ENCODE data around the gene SOX14.

SOX14 gene

DNA sequence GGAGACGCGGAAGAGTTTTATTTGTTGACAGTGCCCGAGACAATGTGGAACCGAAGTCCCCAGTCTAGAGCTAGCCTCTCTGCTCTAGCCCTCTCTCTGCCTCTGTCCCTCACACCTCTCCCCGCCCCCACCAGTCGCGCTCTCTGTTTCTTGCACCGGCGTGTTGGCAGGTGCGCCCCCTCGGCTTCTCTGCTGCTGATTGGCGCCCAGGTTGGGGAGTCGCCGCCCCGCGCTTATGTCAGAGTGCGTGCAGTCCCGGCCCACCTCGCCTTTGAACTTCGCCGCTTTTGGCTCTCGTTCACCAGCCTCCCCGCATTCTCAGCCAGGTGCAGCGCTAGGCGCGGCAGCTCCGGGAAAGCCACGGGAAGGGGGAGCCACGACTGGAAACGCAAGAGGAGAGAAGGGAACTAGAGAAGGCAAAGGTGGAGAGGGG lies at the start of gene SOX14:
SOX14 (plus strand) TSS at position 315 of the 433 bp plus-strand sequence. CDS start 470 bp downstream, outside the sequence.
- DNase-seq, result no peak

DNA sequence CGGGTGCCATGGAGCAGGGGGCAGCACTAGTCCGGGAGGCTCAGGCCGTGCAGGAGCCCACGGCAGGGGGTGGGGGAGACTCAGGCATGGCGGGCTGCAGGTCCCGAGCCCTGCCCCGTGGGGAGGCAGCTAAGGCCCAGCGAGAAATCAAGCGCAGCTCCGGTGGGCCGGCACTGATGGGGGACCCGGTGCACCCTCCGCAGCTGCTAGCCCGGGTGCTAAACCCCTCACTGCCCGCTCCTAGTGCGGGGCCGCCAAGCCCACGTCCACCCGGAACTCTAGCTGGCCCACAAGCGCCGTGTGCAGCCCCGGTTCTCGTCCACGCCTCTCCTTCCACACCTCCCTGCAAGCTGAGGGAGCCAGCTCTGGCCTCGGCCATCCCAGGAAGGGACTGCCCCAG lies 49.6 kb upstream of the SOX14 start:
- no peak for DNase-seq

DNA sequence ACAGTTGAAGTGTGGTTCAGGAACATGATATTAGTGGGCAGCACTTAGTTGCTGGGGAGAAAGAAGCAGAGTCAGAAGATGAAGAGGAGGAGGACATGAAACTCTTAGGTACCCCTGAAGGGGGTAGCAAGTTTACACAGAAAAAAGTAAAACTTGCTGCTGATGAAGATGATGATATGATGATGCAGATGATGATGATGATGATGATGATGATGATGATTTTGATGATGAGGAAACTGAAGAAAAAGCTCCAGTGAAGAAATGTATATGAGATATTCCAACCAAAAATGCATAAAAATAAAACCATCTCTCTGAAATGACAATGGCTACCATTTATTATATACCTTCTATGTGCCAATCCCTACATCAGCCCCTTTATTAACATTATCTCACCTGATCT lies 39.9 kb upstream of the SOX14 start:
- DNase-seq, result no peak

DNA sequence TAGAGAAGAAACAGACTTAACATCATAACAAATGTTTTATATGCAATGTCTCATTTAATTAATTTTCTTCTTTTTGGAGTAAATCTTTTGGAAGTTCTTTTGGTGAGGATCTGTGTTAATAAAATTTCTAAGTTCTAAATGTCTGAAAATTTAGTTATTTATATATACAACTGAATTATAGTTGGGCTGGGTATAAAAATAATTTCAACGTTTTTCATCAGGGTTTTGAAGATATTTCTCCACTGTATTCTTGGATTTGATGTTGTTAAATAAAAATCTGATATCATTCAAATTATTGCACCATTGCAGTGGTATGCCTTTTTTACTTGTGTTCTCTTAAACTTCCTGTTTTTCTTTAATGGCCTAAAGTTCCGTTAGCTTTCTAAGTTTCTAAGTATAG lies 26.9 kb upstream of the SOX14 start:
- DNase-seq, result no peak

DNA sequence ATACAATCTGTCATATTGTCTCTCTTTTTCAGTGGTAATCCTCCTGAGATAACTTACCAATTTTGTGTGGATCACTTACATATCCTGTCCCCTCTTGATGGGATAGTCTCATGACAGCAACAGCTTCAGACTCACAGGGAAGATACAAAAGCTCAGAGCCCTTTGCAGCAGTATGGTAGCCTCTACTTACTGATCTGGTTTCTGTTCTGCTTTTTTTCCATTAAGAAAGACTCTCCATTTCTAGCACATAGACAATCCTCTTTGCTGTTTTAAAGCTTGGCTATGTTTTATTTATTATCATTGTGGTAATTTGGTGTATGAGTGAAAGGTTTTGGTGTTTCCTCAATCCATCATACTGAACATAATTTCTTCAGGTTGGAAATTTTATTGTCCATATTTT lies 25.4 kb upstream of the SOX14 start:
- no peak for DNase-seq

DNA sequence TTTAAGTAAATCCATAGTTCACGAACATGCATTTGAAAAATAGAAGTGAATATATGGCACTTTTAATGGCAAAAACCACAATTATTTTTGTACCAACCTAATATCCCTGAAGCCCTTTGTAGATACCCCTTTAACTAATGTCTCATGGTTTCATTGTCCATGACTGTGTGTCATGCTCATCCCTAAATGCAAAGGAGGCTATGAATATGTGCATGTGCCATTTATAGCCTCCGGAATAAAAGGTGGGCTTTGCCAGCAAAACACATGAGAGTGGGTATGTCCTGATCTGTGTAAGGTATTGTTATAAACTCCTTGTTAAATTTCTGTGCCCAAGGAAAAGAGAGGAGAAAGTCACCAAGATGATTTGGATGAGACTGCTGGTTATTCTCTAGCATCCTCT lies 20.5 kb upstream of the SOX14 start:
- DNase-seq, result no peak

DNA sequence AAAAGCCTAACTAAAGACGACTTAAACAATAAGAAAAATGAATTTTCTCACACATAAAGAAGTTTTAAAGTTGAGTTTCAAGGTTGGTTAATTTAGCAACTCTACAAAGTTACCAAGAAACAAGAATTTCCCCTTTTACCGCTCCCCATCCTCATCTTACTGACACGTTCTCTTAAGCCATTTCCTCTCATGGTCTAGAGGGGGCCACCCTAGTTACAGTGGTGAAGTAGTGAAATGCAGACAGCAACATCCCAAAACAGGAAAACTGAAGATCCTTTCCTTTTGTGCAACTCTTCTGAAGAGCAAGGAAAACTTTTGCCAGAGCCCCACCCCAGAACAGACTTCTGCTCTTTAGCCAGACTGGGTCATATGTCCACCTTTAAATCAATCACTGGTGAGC lies 17.3 kb upstream of the SOX14 start:
- no peak for DNase-seq

DNA sequence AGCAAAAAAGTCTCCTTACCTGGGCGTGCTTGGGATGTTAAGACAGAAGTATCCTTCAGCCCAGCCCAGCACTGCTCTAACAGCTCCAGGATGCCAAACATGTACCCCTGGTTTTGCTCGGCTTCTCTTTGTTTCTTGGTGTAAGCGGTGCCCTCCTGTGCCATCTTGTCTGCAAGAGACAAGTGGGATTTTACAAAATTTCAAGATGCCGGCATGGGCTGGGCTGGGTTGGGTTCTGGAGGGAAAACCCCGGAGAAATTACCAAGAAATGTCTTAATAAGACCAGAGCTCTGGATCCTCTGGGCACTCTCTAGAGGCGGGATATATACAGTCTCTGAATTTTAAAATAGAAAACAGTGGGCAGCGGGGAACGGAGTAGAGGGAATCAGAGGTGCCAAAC lies 4.6 kb upstream of the SOX14 start:
- no peak for DNase-seq

DNA sequence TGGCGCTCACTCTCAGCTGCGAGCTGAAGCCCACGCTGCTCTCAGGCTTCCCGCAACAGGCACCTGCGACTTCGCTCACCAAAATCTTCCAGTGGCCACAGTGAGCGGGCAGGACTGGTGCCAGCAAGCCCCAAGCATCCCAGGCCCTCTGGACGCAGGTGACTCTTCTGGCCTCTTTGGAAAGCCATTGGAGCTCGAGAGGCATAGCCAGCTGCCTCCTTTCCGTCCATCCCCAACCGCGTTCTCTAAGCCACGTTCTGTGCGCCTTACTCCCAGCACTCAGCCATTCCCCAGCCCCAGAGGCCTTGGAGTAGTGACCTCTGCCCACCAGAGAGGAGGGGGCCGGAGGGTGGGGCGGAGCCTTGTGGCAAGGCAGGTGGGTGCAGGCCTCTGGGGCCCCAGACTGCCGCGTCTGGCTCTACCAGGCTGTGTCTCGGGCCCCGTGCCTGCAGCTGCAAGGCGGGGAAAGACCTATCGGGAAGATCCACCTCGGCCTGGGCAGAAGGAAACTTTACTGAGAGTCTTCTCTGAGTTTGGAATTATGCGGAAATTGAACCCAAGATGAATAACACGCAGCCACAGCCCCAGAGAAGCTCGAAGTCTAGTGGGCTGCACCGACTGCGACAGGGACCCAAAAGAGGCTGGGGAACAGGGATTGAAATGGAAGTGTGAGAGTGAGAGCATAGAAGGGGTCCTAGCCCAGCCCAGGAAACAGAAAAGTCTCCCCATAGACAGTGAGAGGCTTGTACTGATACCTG lies 3.6 kb upstream of the SOX14 start:
- DNase-seq, result no peak

DNA sequence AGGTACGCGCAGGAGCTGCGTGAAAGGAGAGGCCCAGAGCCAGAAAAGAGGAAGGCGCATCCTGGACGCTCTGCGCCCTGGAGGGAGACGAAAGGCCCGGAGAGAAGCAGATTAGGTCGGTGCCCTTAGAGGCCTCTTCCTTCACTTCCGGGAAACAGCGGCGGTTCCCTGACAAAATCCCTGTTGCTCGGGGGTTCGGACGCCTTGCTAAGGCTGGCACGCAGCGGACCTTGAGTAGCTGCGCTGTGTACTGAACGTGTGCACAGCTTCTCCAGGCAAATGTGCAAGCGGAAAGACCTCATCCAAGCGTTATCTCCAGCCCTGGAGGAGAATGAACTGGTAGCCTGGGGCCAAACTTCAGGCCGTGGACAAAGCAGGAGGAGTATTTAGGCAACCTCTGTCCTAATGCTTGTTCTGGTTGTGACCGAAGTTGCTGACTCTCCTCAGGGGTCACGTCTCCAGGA lies 3.0 kb upstream of the SOX14 start:
- DNase-seq, result no peak

DNA sequence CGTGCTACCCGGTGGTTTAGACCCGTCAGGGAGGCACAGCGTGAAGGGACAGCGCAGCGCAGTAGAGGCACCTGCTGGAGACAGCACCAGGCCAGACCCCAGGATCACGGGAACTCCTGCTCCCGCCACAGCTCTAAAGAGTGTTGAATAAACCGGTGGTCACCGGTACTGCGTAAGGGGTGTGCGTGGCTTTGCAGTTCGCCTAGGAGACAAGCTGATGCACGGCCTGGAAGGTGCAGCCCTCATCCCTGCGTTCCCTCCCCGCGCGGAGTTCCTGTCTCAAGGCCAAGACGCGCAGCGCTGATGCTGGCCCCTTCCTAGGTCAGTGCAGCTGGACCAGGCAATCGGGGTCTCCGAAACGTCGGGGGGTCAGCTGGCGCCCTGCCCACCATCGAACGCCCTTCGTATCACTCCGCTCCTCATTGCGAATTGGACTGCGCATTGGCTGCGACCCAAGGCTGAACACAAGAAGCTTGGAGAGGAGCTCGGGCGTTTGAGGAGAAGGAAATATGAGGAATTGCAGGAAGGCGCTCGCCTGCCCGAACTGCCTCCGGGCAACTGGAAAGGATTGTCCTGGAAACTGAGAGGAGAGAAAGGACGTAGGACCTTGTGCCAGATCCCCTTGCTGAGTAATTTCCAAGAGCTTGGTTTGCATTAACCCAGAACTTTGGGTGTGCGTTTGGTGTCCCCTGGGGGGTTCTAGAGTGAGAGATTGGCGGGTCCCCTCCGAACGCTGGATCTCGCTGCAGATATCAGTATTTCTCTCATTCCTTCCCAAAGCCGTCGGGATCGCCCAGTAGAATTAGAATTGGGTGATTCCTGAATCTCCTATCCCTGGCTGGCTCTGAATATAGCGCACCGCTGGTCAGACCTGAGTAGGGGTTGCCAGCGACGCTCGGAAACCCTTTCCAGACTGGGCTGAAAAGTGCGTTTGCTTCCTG lies 2.3 kb upstream of the SOX14 start:
- DNase-seq, result no peak

DNA sequence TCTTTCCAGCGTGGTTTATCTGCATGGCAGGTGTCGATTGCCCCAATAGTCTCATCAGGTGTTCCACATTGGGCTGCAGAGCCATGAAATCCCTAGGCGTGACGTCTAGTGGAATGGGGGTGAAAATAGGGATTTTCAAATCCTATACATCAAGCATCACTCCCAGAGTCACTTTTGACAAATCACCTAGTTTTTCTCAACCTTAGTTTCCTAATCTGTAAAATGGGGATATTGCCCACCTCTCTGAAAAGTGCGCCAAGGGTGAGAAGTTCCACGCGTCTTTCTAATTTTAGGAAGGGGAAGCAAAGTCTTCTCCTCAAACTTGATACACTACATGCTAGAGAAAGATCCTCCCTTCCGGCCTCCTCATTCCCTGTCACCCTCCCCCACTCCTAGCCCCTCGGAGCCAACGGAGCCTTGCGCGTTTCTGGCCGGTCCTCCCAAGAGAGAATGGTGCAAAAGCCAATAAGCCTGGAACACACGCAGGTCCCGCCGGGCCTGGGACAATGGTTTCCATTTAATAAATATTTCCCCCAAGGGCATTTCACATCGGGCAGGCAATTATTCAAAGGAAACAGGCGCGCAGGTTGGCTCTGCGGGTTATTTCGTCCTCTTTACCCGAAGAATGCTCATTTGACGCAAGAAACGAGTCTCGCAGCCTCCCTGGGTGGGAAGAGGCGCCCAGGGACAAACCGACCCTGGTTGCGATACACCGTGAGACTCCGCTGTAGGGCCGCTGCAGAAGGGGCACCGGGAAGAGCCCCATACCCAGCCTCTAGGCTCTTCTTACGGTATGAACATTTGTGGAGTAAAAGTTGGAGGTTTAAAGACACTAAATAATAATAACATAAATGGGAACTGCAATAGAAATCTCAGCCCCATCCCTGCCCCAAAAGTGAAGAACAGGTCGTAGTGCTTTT lies 1.2 kb upstream of the SOX14 start:
- no peak for DNase-seq

DNA sequence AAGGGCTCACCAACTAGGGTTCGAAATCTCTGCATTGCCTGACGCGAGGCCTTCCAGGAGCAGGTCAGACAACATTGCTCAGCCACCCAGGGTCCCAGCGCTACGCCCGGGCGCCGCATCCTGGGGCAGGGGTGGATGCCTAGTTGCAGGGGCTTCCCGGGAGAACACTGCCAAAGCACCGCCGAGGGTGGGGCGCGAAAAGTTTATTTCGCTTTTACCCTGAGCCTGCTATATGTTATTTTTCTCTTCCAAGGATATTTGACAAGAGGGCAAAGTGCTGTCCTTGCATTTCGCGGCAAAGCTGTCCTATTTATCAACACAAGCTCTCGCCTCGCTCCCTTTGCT lies 549 bp upstream of the SOX14 start:
- DNase-seq, result no peak

DNA sequence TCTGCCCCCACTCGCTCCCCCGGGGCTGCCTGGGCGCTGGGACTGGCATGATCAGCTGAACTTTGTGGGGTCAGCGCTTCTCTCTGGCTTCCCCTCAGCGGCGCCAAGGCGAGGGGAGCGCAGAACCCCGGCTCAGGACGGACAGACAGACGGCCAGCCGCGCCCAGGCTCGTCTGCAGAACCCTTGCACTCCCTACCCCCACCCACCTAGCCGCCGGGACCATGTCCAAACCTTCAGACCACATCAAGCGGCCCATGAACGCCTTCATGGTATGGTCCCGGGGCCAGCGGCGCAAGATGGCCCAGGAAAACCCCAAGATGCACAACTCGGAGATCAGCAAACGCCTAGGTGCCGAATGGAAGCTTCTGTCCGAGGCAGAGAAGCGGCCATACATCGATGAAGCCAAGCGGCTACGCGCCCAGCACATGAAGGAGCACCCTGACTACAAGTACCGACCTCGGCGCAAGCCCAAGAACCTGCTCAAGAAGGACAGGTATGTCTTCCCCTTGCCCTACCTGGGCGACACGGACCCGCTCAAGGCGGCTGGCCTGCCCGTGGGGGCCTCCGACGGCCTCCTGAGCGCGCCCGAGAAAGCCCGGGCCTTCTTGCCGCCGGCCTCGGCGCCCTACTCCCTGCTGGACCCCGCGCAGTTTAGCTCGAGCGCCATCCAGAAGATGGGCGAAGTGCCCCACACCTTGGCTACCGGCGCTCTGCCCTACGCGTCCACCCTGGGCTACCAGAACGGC lies 621 bp downstream of the SOX14 start:
- DNase-seq, result no peak

DNA sequence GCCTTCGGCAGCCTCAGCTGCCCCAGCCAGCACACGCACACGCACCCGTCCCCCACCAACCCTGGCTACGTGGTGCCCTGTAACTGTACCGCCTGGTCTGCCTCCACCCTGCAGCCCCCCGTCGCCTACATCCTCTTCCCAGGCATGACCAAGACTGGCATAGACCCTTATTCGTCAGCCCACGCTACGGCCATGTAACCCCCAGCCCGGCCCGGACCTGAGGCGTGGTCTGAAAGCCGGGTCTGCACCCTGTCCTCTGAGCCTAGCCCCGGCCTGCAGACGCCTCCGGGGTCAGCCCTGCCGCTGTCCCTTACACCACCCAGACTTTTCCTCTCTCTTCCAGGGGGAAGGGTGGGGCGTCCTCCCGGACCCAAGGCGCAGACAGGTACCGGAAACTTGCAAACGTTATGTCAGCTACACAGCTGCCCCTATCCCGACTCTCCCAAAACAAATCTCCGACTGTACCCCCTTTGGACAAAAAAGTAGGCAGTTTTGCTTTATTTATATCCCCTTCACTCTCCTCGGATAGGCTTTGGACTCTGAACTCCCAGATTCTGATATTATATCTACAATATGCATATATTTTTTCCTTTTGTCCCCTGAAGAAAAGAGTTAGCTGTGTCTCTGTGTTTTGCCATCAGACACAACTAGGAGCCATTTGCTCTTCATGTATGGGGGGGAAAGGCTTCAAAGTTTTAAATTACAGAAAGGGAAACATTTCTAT lies 1.4 kb downstream of the SOX14 start:
- no peak for DNase-seq

DNA sequence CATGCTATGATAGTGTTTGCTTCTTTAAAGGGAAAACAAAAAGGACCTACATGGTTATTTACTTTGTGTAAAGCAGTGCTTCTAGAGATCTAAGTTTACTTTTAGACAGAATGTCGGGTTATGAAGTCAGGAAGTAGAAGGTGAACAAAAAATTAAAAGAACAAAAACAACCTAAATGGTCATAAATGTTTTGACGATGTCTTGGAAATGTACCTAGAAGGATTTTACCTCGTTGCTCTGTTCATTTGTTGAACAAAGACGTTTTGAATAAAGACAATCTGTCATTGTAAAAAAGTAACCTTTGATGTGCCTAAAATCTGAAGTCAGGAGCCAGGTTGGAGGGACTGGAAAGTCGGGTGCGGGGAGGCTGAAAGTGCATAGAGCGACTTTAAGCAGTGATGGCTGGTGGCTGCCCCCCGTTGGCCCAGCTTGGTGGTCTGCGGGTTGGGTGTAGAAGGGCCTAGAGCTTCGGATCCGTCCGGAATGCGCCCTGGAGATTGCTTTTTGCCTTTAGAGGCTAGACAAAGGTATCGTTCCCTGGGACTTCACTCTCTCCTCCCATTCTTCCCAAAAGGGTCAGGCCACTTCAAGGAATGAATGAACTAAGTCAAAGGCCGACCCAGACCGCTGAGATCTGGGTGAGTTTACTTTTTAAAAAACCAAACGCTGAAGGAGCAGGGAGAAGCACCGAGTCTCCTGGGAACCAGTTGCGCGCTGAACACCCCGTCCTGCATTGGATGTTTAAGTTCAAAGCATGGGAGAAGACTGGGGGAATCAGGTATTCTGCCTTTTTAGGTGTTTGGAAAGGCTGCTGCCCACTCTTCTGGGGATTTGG lies 2.1 kb downstream of the SOX14 start:
- no peak for DNase-seq

DNA sequence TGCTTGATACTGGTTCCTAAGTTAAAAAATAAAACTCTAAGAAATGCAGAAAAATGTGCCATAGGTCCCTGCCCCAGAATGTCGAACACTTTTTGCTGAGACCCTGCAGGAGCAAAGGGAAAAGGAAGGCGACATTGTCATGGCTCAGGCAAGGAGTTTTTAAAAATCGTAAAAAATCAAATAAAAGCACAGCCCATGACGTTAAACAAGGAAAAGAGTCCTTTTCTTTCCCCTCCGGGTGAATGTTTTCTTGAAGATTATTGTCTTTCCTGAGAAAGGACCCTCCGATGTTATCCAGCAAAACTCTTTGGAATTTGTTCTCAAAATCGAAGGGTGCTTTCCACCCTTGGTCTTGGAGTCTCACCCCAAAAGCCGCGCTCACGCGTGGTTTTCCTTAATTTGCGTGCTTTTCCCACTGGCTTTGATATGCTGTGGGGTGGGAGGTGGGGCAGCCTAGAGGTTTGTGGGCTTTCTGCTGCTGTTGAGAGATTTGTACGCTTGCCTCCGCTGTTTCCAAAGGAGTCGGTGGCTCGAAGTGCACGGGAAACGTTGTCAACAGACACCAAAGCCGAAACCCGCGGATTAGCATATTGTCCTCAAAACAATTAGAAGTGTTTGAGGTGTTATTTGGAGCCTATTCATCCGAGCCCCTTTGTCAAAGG lies 2.9 kb downstream of the SOX14 start:
- no peak for DNase-seq

DNA sequence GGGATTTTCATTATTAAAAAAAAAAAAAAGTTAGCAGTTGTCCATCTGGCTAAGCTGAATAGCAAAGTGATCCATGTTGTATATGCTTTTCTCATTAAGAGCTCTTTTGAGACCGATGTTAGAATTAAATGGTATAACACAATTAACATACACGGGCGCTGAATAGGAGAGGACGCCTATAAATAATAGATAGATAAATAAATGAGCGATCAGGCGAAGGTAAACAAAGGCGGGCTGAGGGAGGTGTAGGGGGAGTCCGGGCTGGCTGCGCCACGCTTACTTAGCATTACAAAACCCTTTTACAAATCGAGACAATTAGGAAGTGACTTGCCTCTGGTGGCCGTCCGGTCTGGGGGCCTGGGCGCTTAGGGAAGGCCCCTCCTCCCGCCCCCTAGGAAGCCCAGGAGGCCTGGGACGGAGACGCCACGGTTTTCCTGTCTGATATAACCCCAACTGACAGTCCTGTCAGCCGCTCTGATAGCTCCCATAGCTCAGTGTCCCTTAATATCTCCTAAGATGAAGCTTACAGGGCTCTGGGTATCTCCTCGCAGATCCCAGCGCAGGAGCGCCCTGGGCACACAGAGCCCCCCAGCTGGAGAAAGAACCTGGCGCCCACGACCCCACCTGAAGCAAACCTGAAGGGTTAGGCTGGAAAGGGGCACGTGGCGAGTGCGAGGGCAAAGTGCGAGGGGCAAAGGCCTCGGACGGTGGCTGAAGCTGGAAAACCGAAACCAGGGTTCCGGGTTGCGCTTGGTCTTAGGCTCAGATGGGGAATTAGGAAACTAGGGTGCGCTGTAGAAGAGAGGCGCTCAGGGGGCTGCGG lies 3.6 kb downstream of the SOX14 start:
- DNase-seq, result no peak
